Epithelial cell of proximal tubule (primary cell): ENCODE measurements around the gene KCNMA1. TPM values are rescaled to one million over a fixed set of nuclear protein-coding genes. Genes with fewer than 3 reads are reported as not detected.

ENCODE experiments used
- DNase-seq: peaks from one replicate; pipeline ENCODE4 v3.0.0-alpha.2; 2011; ENCODE audit warnings: low read depth
- H3K4me3 ChIP-seq: 2 replicates; pipeline ENCODE4 v1.5.1; 2011; ENCODE audit warnings: low read depth, mild to moderate bottlenecking, low read length
- CTCF ChIP-seq: conservative IDR thresholded peaks from 2 replicates; pipeline ENCODE4 v1.5.1; 2012; ENCODE audit warnings: low read depth, mild to moderate bottlenecking, low read length
- total RNA-seq: library from RNA; depleted of rRNA; stranded (reverse); fragments of >200 nt; gene quantifications from 2 replicates; pipeline ENCODE4 v1.2.3, GENCODE V29; 2015

The KCNMA1 gene
- total RNA-seq, 1 donor from 2014 or later = 12.5 TPM

- TF ChIP-seq CTCF = no peak
- H3K4me3 ChIP-seq = no peak overlapping the region
- DNase-seq = no peak
Observed at GRCh38 chr10:77201135-77202106, 436.2 kb downstream of the KCNMA1 start.

- no peak for DNase-seq
- TF ChIP-seq CTCF = no peak
Observed at GRCh38 chr10:77197544-77197943, 440.1 kb downstream of the KCNMA1 start.

GRCh38 chr10:77196614-77197013 lies 441.0 kb downstream of the KCNMA1 start:
- no peak for DNase-seq
- TF ChIP-seq CTCF = no peak
- H3K4me3 ChIP-seq = no peak overlapping the region

More at GRCh38 chr10:77197544-77197943, 440.1 kb downstream of the KCNMA1 start:
- no peak overlapping the region for H3K4me3 ChIP-seq

GRCh38 chr10:77195101-77195500 lies 442.5 kb downstream of the KCNMA1 start:
- peak; percentile 84 for DNase-seq
- no peak for TF ChIP-seq CTCF
- no peak overlapping the region for H3K4me3 ChIP-seq

GRCh38 chr10:77193001-77193400 lies 444.6 kb downstream of the KCNMA1 start:
- no peak for TF ChIP-seq CTCF
- DNase-seq = no peak

DNA sequence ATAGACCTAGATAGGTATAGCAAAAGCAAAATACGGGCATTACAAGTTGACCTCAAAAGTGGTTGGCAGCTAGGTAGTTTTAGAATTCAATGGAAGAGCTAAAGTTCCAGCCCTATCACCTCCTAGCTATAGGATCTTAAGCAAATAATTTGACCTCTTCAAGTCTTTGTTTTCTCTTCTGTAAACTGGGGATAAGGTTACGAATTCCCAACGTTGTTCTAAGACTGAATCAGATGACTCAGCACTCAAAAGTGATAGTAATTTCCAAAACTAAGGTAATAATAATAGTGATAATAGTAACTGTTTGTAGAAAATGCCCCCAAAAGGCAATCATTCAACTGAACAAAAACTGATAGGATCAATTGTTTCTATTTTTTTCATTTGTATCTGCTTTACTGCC lies 445.2 kb downstream of the KCNMA1 start:
- TF ChIP-seq CTCF = no peak
- no peak for DNase-seq
- H3K4me3 ChIP-seq = no peak overlapping the region

More at GRCh38 chr10:77193001-77193400, 444.6 kb downstream of the KCNMA1 start:
- H3K4me3 ChIP-seq = no peak overlapping the region
